HL-60/S4 (cell line): ENCODE data around the gene IGIP.

Experiments
- in situ Hi-C: fragments of 300-500 bp; cut with MboI; formaldehyde crosslinking; loops from 2 replicates; pipeline ENCODE4 v1.14.3; 2022; ENCODE audit warnings: low sequenced_read_pairs

The IGIP gene

GRCh38 chr5:140125637-140126036 is at the start of gene IGIP:
Gene IGIP, plus strand, starts transcription at chr5:140125937. Its CDS starts 2,540 bp downstream, at chr5:140128477.
- in situ Hi-C loops = no loop called here

- in situ Hi-C loops = no loop called here
Observed at GRCh38 chr5:140076142-140076541, 49.6 kb upstream of the IGIP start.

- in situ Hi-C loops = no loop called here
Observed at GRCh38 chr5:140076788-140077187, 48.9 kb upstream of the IGIP start.

GRCh38 chr5:140083120-140083519 is 42.6 kb upstream of the IGIP start:
- in situ Hi-C loops = no loop called here

- in situ Hi-C loops = no loop called here
Observed at GRCh38 chr5:140083650-140084049, 42.1 kb upstream of the IGIP start.

GRCh38 chr5:140084541-140084940 is 41.2 kb upstream of the IGIP start:
- in situ Hi-C loops = no loop called here

GRCh38 chr5:140090251-140090650 is 35.5 kb upstream of the IGIP start:
- in situ Hi-C loops = no loop called here

- in situ Hi-C loops = no loop called here
Observed at GRCh38 chr5:140093179-140093578, 32.6 kb upstream of the IGIP start.

- in situ Hi-C loops = no loop called here
Observed at GRCh38 chr5:140093866-140094265, 31.9 kb upstream of the IGIP start.

- in situ Hi-C loops = no loop called here
Observed at GRCh38 chr5:140094889-140095288, 30.8 kb upstream of the IGIP start.

- in situ Hi-C loops = no loop called here
Observed at GRCh38 chr5:140101179-140101578, 24.6 kb upstream of the IGIP start.

- in situ Hi-C loops = no loop called here
Observed at GRCh38 chr5:140103154-140103553, 22.6 kb upstream of the IGIP start.

- in situ Hi-C loops = no loop called here
Observed at GRCh38 chr5:140104100-140104499, 21.6 kb upstream of the IGIP start.

- in situ Hi-C loops = no loop called here
Observed at GRCh38 chr5:140106101-140106500, 19.6 kb upstream of the IGIP start.

GRCh38 chr5:140106805-140107311 is 18.9 kb upstream of the IGIP start:
- in situ Hi-C loops = no loop called here

- in situ Hi-C loops = no loop called here
Observed at GRCh38 chr5:140107312-140108092, 18.2 kb upstream of the IGIP start.

GRCh38 chr5:140108093-140109017 is 17.4 kb upstream of the IGIP start:
- in situ Hi-C loops = no loop called here

- in situ Hi-C loops = no loop called here
Observed at GRCh38 chr5:140109018-140109758, 16.5 kb upstream of the IGIP start.

- in situ Hi-C loops = no loop called here
Observed at GRCh38 chr5:140109759-140110645, 15.7 kb upstream of the IGIP start.

- in situ Hi-C loops = no loop called here
Observed at GRCh38 chr5:140110646-140110957, 15.1 kb upstream of the IGIP start.
